Measurements from ENCODE around the gene HCN2. TPM values are rescaled to one million over a fixed set of nuclear protein-coding genes. Genes with fewer than 3 reads are reported as not detected.

Gene HCN2
- total and polyA plus RNA-seq, 9 of the 15 experiments (the other 6 are each of a cell fraction or from before 2014, with no cell fraction given): 0.29 to 4.2 (median 0.82) TPM; not detected in 2

GRCh38 chr19:613732-614567 is 24.3 kb downstream of the HCN2 start:
- ATAC-seq (no peak), DNase-seq (ENCODE audit: extremely low read depth in 1 of 4, low spot score in 3 of 4) (no peak), FAIRE-seq (no peak)
- TF ChIP-seq NR1H2 (CRISPR knock-in tag; IDR thresholded peaks at IDR 0.05): no peak
- TF ChIP-seq ZBTB33 (CRISPR knock-in tag; IDR thresholded peaks at IDR 0.05): peak; percentile 82; the same call in 1 of the 2 replicates
- no peak overlapping the region for H3K4me2 ChIP-seq (ENCODE audit: insufficient read depth, low read length)
- H3K27ac ChIP-seq (ENCODE audit: extremely low read depth, low read depth, low read length): no peak overlapping the region
- no peak overlapping the region for H3K4me3 ChIP-seq
- no peaks in the 10 kb centered on the region for H3K27me3 ChIP-seq (ENCODE audit: control insufficient read depth in 2 of 2, insufficient read depth in 2 of 2, low read length in 2 of 2)
- no peaks in the 10 kb centered on the region for H3K79me2 ChIP-seq (ENCODE audit: control insufficient read depth, insufficient read depth, low read length)
- H3K36me3 ChIP-seq (ENCODE audit: control insufficient read depth, insufficient read depth, low read length): peaks cover 48% of the 10 kb centered on the region; the same call in 2 of the 3 replicates
- CTCF ChIA-PET (ENCODE audit: low intra/inter-chr PET ratio): no interaction called here
- no TSS peak for BruUV-seq (replicated peaks)
- no peaks in the 10 kb centered on the region for H4K20me1 ChIP-seq (replicated peaks; ENCODE audit: control insufficient read depth, insufficient read depth, low read length)
- H3K9me1 ChIP-seq (ENCODE audit: control insufficient read depth, insufficient read depth, low read length): no peaks in the 10 kb centered on the region
- peaks cover 17 to 40% of the 10 kb centered on the region in 2 experiments for H3K4me1 ChIP-seq (replicated peaks in 1 of 2; ENCODE audit: control insufficient read depth in 2 of 2, insufficient read depth in 2 of 2, low read length in 2 of 2)
- H2AFZ ChIP-seq (ENCODE audit: low read depth, low read length): no peak overlapping the region
- POLR2A ChIA-PET: interaction anchor here (0.6 kb wide), 1 partner anchor 81 kb away, joined by 3 read pairs; no protein-coding TSS in a partner anchor
- H3K9ac ChIP-seq (ENCODE audit: insufficient read depth in 1 of 2, low read depth in 2 of 2, low read length in 2 of 2): no peak overlapping the region
- intact Hi-C loops (cut with micrococcal nuclease): no loop called here
- 89% methylated on average over 32 of the region's 54 CpGs for WGBS (ENCODE audit: insufficient coverage, low coverage, missing lambda C conversion rate)
- in situ Hi-C loops (cut with MboI): no loop called here
- no peaks in the 10 kb centered on the region for H3K9me3 ChIP-seq (replicated peaks; ENCODE audit: control insufficient read depth, insufficient read depth, low read depth, low read length)
